NCI-H460 (cell line): ENCODE data around the gene SPG21. TPM values are rescaled to one million over a fixed set of nuclear protein-coding genes. Genes with fewer than 3 reads are reported as not detected.

Experiments used
- DNase-seq: peaks from one replicate; pipeline ENCODE4 v3.0.0-alpha.2; 2016; ENCODE audit warnings: low read depth; ENCODE audit errors: extremely low read depth
- total RNA-seq: library from RNA; depleted of rRNA; stranded (reverse); fragments of >200 nt; shearing (Covaris generic); gene quantifications from 2 replicates; pipeline ENCODE4 v1.2.3, GENCODE V29; 2014

SPG21 gene
- total RNA-seq, 1 experiment from 2014 or later, result 80.0 TPM

GRCh38 chr15:64993290-64993689, 3.6 kb upstream of the SPG21 start:
- DNase-seq, result no peak

DNA sequence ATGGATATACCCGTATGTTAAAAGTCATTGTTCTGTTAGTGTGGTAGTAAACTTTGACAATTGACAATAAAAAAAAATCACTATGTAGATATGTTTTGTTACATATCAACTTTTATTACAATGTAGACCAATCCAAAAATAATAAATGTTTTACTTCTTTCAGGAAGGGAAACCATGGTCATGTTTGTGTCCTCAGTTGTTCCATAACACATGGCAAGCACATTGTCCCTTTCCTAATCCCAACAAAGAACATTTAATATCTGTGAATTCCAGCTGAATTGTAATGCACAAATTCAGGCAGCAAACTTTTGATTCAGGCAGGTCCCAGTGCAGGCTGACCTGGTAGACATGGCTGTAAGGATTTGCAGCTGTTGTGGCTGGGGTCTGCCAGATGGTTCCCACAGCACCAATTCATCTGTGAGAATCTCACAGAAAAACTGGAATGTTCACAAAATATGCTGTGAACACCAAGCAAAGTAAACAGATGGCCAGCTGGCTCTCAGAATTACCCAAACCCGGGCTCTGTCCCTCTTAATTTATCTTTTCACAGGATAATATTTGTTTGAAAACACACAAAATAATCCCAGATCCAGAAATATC, 1.9 kb upstream of the SPG21 start:
- DNase-seq, result no peak

DNA sequence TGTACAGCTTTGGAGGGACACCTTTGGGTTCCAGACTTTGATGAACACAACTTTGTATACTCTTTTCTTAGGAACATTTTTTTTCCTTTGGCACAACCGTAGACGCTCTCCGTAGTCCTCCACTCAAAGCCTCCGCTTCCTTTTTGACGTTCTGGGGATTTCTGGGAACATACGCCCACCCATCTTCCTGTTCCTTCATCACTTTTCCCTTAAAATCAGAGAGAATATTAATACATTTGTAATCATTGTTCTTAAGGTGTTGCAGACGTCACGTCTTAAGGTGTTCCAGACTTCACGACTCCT, 405 bp upstream of the SPG21 start:
- no peak for DNase-seq

DNA sequence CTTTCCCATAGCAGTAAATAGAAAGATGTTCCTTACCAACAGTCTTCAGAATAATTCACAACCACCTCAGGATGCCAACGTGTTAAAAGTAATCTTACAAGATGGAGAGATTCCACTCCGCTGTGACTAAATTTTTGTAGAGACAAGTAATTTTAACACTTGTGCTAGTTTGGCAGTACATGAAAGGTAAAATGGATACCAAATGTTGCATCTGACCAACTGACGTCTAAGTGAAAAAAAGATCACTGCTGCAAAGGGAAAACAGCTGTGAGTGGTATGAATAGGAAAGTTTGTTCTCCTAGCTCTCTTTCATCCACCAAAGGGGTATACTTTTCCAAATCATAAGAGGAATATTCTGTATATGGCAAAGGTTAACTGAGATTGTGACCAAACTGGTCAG, 2.6 kb downstream of the SPG21 start:
- no peak for DNase-seq

GRCh38 chr15:64985366-64986033, 4.2 kb downstream of the SPG21 start:
- DNase-seq, result no peak

DNA sequence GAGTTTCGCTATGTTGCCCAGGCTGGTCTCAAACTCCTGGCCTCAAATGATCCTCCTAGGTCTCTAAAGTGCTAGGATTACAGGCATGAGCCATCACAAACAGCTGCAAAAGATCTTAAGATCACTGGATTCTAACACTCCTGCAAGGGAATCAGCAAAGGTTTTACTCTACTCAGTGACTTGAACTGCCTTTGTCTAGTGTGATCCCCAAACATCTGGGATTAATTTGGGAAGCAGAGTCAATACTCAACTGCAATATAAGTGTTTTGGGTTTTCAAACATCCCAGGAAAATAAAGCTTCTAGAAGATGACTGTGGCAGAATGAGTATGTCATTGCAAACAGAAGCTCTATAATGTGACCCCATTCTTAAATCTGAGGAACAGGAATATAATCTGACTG, 7.2 kb downstream of the SPG21 start:
- no peak for DNase-seq

DNA sequence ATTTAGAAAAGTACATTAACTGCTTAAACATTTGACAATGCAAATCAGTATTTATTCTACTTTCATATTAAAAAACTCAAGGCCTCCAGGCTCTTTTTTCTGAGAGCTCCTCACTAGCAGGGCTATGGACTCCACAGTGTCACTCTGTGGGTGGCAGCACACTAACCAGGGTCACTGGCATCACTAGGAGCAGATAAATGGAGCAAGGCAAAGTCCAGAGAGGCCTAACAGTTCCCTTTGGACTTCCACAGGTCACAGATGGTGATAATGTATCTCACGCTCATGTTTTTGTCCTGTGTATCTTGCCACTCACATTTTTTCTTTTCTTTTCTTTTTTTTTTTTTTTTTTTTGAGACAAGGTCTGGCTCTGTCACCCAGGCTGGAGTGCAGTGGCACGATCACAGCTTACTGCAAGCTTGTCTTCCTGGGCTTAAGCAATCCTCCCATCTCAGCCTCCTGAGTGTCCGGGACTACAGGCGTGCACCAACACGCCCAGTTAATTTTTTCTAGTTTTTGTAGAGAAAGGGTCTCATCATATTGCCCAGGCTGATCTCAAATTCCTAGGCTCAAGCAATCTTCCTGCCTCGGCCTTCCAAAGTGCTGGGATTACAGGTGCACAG, 7.8 kb downstream of the SPG21 start:
- DNase-seq, result no peak

- no peak for DNase-seq
These were observed 10.4 kb downstream of the SPG21 start for GRCh38 chr15:64979252-64979710.

DNA sequence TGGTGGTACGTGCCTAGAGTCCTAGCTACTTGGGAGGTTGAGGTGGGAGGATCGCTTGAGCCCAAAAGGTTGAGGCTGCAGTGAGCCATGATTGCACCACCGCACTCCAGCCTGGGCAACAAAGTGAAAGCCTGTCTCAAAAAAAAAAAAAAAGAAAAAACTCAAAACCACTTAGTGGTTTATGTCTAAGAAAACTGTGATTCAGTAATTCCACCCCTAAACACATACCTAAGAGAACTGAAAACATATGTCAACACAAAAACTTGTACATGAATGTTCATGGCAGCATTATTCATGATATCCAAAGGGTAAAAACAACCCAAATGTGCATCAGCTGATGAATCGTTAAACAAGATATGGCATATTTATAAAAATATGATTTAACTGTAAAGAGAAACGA, 14.3 kb downstream of the SPG21 start:
- no peak for DNase-seq

DNA sequence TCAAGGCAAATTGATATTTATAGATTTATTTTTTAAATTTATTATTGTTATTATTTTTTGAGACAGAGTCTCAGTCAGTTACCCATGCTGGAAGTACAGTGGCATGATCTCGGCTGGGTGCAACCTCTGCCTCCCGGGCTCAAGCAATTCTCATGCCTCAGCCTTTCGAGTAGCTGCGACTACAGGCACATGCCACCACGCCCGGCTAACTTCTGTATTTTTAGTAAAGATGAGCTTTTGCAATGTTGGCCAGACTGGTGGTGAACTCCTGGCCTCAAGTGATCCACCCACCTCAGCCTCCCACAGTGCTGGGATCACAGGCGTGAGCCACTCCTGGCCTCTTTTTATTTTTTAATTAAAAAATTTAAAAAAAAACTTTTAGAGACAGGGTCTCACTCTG, 19.0 kb downstream of the SPG21 start:
- no peak for DNase-seq

- DNase-seq, result no peak
These were observed 20.3 kb downstream of the SPG21 start for GRCh38 chr15:64969401-64969800.

- DNase-seq, result no peak
These were observed 28.7 kb downstream of the SPG21 start for GRCh38 chr15:64961013-64961412.

- DNase-seq, result no peak
These were observed 29.6 kb downstream of the SPG21 start for GRCh38 chr15:64960153-64960552.

DNA sequence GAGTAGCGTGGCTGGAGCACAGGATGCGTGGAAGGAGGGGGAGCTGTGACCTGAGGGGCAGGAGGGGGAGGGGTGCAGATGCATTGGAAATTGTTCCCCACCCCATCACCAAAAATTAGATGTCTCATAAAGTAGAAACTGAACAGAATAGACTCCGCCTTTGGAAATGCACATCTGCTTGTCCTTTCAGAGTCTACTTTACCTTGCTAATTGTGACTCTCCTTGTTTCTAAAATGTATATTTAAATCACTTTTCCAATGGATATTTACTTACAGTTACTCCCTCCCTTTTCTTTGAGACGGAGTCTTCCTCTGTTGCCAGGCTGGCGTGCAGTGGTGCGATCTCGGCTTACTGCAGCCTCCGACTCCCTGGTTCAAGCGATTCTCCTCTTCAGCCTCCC, 30.6 kb downstream of the SPG21 start:
- DNase-seq, result no peak

DNA sequence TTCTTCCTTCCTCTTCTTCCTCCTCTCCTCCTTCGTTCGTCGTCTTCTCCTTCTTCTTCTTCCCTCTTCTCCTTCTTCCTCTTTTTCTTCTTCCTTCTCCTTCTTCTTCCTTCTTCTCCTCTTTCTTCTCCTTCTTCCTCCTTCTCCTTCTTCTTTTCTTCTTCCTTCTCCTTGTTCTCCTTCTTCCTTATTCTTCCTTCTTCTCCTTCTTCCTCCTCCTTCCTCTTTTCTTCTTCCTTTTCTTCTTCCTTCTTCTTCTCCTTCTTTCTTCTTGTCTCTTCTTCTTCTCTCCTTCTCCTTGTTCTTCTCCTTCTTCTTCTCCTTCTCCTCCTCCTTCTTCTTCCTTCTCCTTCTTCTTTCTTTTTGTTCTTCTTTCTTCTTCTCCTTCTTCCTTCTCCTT, 35.3 kb downstream of the SPG21 start:
- DNase-seq, result no peak

GRCh38 chr15:64951777-64952418, 37.8 kb downstream of the SPG21 start:
- no peak for DNase-seq

DNA sequence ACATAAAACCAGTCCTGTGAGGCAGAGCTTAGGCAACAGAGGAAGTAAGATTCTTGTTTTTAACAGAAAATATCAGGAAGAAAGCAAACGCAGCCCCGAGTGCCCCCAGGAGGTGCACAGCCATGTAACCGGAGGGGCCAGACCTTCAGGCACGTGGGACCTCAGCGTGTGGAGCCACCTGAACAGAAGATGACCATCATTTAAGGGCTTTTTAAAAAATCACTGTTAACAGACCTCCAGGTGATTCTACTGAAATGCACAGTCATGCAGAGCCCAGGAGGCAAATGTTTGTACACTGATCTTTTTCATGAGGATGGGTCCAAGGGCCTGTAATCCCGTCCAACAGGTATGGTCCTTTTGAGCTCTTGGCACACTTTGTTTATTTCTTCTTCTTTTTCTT, 38.8 kb downstream of the SPG21 start:
- no peak for DNase-seq

- no peak for DNase-seq
These were observed 40.1 kb downstream of the SPG21 start for GRCh38 chr15:64949383-64950186.

- DNase-seq, result no peak
These were observed 40.8 kb downstream of the SPG21 start for GRCh38 chr15:64948916-64949315.

DNA sequence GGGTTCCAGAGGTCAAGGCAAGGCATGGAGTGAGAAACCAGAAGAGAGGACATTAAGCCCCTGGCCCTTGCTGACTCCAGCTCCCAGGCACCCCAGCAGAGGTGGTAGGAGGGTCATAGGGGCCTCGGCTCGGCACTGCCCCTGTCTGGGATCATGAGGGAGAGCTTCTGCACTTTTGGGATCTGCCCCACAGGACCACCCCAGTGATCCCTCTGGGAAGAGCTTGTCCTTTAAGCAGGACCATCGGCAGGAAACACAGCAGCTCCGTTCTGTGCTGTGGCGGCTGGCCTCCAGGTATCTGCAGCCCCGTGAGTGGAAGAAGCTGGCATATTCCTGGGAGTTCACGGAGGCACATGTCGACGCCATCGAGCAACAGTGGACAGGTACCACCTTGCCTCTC, 42.5 kb downstream of the SPG21 start:
- no peak for DNase-seq

DNA sequence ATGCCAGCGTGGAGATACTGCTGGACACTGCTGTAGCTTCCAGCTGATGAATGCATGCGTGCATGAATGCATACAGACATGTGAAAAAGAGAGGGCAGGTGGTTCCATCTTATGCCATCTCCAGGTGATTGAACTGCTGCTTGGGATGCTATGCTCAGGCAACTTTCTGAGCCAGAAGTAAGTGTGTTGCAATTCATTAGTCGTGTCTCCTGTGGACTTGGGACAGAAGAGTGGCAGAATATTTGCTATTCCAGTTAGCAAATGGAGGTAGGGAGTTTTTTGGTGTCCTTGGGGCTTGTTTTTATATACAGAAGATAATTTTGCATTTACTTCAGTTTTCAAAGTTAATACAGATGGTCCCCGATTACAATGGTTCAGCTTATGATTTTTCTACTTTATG, 44.8 kb downstream of the SPG21 start:
- no peak for DNase-seq
